K562 (cell line): ENCODE data around the gene CATSPER4. TPM values are rescaled to one million over a fixed set of nuclear protein-coding genes. Genes with fewer than 3 reads are reported as not detected.

ENCODE experiments used
- ARID4B ChIP-seq: sonication (generic); formaldehyde crosslinking; IDR thresholded peaks from 2 replicates; pipeline ENCODE4 v1.8.0; 2022; ENCODE audit warnings: mild to moderate bottlenecking, missing genetic modification reagents
- CREB3L1 ChIP-seq: fragments of 450-650 bp; IDR thresholded peaks from 2 replicates; pipeline ENCODE4 v1.6.1; 2014; ENCODE audit warnings: low read depth, mild to moderate bottlenecking, moderate library complexity, borderline replicate concordance
- DIDO1 ChIP-seq: fragments of 450-650 bp; IDR thresholded peaks from 2 replicates; pipeline ENCODE4 v1.6.1; 2016; ENCODE audit warnings: low read depth, missing biosample characterization, missing genetic modification characterization
- E2F3 ChIP-seq: fragments of 250-450 bp; sonication (Bioruptor Pico); IDR thresholded peaks from 2 replicates; pipeline ENCODE4 v1.4.0; 2020; ENCODE audit warnings: mild to moderate bottlenecking
- FOXJ3 ChIP-seq: sonication (generic); formaldehyde crosslinking; IDR thresholded peaks from 2 replicates; pipeline ENCODE4 v1.4.0; 2020; ENCODE audit warnings: mild to moderate bottlenecking, missing genetic modification reagents
- ILF3 ChIP-seq: fragments of 450-650 bp; IDR thresholded peaks from 2 replicates; pipeline ENCODE4 v1.6.1; 2018; ENCODE audit warnings: antibody characterized with exemption, mild to moderate bottlenecking, moderate library complexity, borderline replicate concordance
- MXD1 ChIP-seq: fragments of 250-450 bp; sonication (Bioruptor Pico); IDR thresholded peaks from 2 replicates; pipeline ENCODE4 v1.8.0; 2021; ENCODE audit warnings: borderline replicate concordance, mild to moderate bottlenecking, moderate library complexity; ENCODE audit not compliant: poor library complexity, severe bottlenecking
- PTRF ChIP-seq: fragments of 450-650 bp; IDR thresholded peaks from 2 replicates; pipeline ENCODE4 v1.6.1; 2016; ENCODE audit warnings: mild to moderate bottlenecking, missing genetic modification characterization, missing compliant biosample characterization
- RBM15 ChIP-seq: fragments of 200-400 bp; formaldehyde crosslinking; IDR thresholded peaks from 2 replicates; pipeline ENCODE4 v1.6.1; 2018; ENCODE audit warnings: mild to moderate bottlenecking, low read length, moderate library complexity; ENCODE audit not compliant: insufficient read depth
- SMAD3 ChIP-seq: fragments of 450-650 bp; formaldehyde crosslinking; conservative IDR thresholded peaks from 2 replicates; pipeline ENCODE4 v1.4.0; 2020; ENCODE audit warnings: mild to moderate bottlenecking
- SRSF3 ChIP-seq: fragments of 200-400 bp; formaldehyde crosslinking; IDR thresholded peaks from 2 replicates; pipeline ENCODE4 v1.6.1; 2016; ENCODE audit warnings: mild to moderate bottlenecking, low read length, moderate library complexity; ENCODE audit not compliant: insufficient read depth
- STAT5B ChIP-seq: fragments of 250-450 bp; sonication (Bioruptor Pico); IDR thresholded peaks from 2 replicates; pipeline ENCODE4 v1.8.0; 2021; ENCODE audit warnings: mild to moderate bottlenecking, inconsistent platforms
- TAF7 ChIP-seq: fragments of 450-650 bp; IDR thresholded peaks from 2 replicates; pipeline ENCODE4 v1.6.1; 2016; ENCODE audit warnings: missing genetic modification characterization, missing compliant biosample characterization
- ZBTB2 ChIP-seq: fragments of 450-650 bp; IDR thresholded peaks from 2 replicates; pipeline ENCODE4 v1.6.1; 2016; ENCODE audit warnings: antibody characterized with exemption
- ZBTB9 ChIP-seq: fragments of 450-650 bp; formaldehyde crosslinking; IDR thresholded peaks from 2 replicates; pipeline ENCODE4 v1.4.0; 2020; ENCODE audit warnings: mild to moderate bottlenecking, moderate library complexity
- ZNF224 ChIP-seq: sonication (generic); formaldehyde crosslinking; IDR thresholded peaks from 2 replicates; pipeline ENCODE4 v1.8.0; 2022; ENCODE audit warnings: mild to moderate bottlenecking, missing genetic modification reagents
- polyA plus RNA-seq, 8 experiments: library from polyadenylated mRNA; depleted of rRNA in 4 of 8; stranded (reverse) in 5 of 8; unstranded in 3 of 8; fragments of >200 nt; fragmentation: Nextera tagmentation in 2 of 8; fragmentation: Illumina TruSeq in 1 of 8; extraction: Ambion mirVana in 2 of 8; extraction: Trizol in 1 of 8; gene quantifications; 2 replicates each; pipeline versions ENCODE4 v1.2.1 to v1.2.3, GENCODE V29; 2011 to 2014; ENCODE audit warnings: inconsistent platforms in 1 of 8, missing spikeins in 1 of 8
- total RNA-seq, 7 experiments: library from RNA; depleted of rRNA in 6 of 7; stranded (reverse); fragments of >200 nt in 6 of 7; fragmentation: Illumina TruSeq in 2 of 7; extraction: Trizol in 2 of 7; gene quantifications; 2 replicates each; pipeline versions ENCODE4 v1.2.1 to v1.2.3, GENCODE V29; 2011 to 2021; ENCODE audit warnings: low replicate concordance in 1 of 7

The CATSPER4 gene
- total and polyA plus RNA-seq, 9 of the 15 experiments (the other 6 are each of a cell fraction or from before 2014, with no cell fraction given), result 0.04 to 0.13 TPM; not detected in 7

- TF ChIP-seq RBM15 (no peak), ARID4B (CRISPR knock-in tag) (peak; percentile 79), SRSF3 (0 out of 2 replicates have a peak, but pooled peaks have one; percentile 30), ZBTB9 (CRISPR knock-in tag) (peak; percentile 91), STAT5B (CRISPR knock-in tag) (no peak), ZBTB2 (peak; percentile 91), DIDO1 (0 out of 2 replicates have a peak, but pooled peaks have one; percentile 37), TAF7 (tag) (peak; percentile 69; the same call in 1 of the 2 replicates), ILF3 (no peak), ZNF224 (CRISPR knock-in tag) (no peak), MXD1 (CRISPR knock-in tag) (no peak), E2F3 (peak; percentile 80; the same call in 1 of the 2 replicates), SMAD3 (CRISPR knock-in tag) (no peak; the same call in 1 of the 2 replicates), FOXJ3 (CRISPR knock-in tag) (no peak), PTRF (tag) (no peak), CREB3L1 (peak; percentile 72; the same call in 1 of the 2 replicates)
These were observed 43.7 kb downstream of the CATSPER4 start, which contains the start of gene CEP85 (continued) for GRCh38 chr1:26233903-26234643.
